WTC11 (cell line): ENCODE measurements around the gene ATG13. TPM values are rescaled to one million over a fixed set of nuclear protein-coding genes. Genes with fewer than 3 reads are reported as not detected.

Experiments used
- ATAC-seq: fragments of 200-7000 bp; cut with Tn5 transposase; 2 replicates; pipeline ENCODE4 v1.10.0; 2021; ENCODE audit warnings: mild to moderate bottlenecking, moderate library complexity
- CTCF ChIA-PET: fragments of 300-600 bp; sonication (Branson Sonifier 250); formaldehyde crosslinking; loops from one replicate; lab custom pipeline; 2021; ENCODE audit warnings: antibody characterized with exemption; lab: Charles Lee
- POLR2A ChIA-PET: fragments of 350-600 bp; sonication (Branson Sonifier 250); formaldehyde crosslinking; loops from one replicate; lab custom pipeline; 2021; ENCODE audit warnings: antibody characterized with exemption; lab: Charles Lee
- DNase-seq: peaks from one replicate; pipeline ENCODE4 v3.0.0; 2021; ENCODE audit warnings: low spot score
- H3K27ac Mint-ChIP-seq: 2 replicates; pipeline ENCODE4 v1.8.0; 2021; ENCODE audit warnings: mixed read lengths
- H3K27me3 Mint-ChIP-seq: 2 replicates; pipeline ENCODE4 v1.8.0; 2021; ENCODE audit warnings: low read depth, mild to moderate bottlenecking, moderate library complexity, mixed read lengths
- H3K36me3 Mint-ChIP-seq: 2 replicates; pipeline ENCODE4 v1.8.0; 2021; ENCODE audit warnings: mixed read lengths
- H3K4me1 Mint-ChIP-seq: 2 replicates; pipeline ENCODE4 v1.8.0; 2022; ENCODE audit warnings: mixed read lengths
- H3K4me3 Mint-ChIP-seq: 2 replicates; pipeline ENCODE4 v1.8.0; 2021; ENCODE audit warnings: mild to moderate bottlenecking, moderate library complexity, mixed read lengths
- H3K9me3 Mint-ChIP-seq: 2 replicates; pipeline ENCODE4 v1.8.0; 2021; ENCODE audit warnings: mixed read lengths
- ATF6 ChIP-seq: sonication (generic); formaldehyde crosslinking; IDR thresholded peaks from 2 replicates; pipeline ENCODE4 v1.8.1; 2023; ENCODE audit warnings: mild to moderate bottlenecking, missing genetic modification reagents
- CREB1 ChIP-seq: sonication (generic); formaldehyde crosslinking; IDR thresholded peaks from 2 replicates; pipeline ENCODE4 v1.8.0; 2023; ENCODE audit warnings: mild to moderate bottlenecking, missing genetic modification reagents
- EMX1 ChIP-seq: fragments of 250-450 bp; sonication (Bioruptor Pico); IDR thresholded peaks from 2 replicates; pipeline ENCODE4 v1.8.0; 2021; ENCODE audit warnings: mild to moderate bottlenecking
- ETV6 ChIP-seq: sonication (generic); formaldehyde crosslinking; IDR thresholded peaks from 2 replicates; pipeline ENCODE4 v1.8.1; 2022; ENCODE audit warnings: mild to moderate bottlenecking, missing genetic modification reagents
- FOXP4 ChIP-seq: sonication (generic); formaldehyde crosslinking; IDR thresholded peaks from 2 replicates; pipeline ENCODE4 v1.8.0; 2022; ENCODE audit warnings: mild to moderate bottlenecking, missing genetic modification reagents
- GRHL2 ChIP-seq: fragments of 250-450 bp; sonication (Bioruptor Pico); IDR thresholded peaks from 2 replicates; pipeline ENCODE4 v1.8.0; 2022; ENCODE audit warnings: mild to moderate bottlenecking, moderate library complexity; ENCODE audit not compliant: insufficient replicate concordance, severe bottlenecking
- HMGXB4 ChIP-seq: sonication (generic); formaldehyde crosslinking; IDR thresholded peaks from 2 replicates; pipeline ENCODE4 v1.8.1; 2023; ENCODE audit warnings: mild to moderate bottlenecking, moderate library complexity, missing genetic modification reagents
- IRF2 ChIP-seq: sonication (generic); formaldehyde crosslinking; IDR thresholded peaks from 2 replicates; pipeline ENCODE4 v1.8.0; 2022; ENCODE audit warnings: low read depth, missing genetic modification reagents, borderline replicate concordance
- MYBL2 ChIP-seq: sonication (generic); formaldehyde crosslinking; IDR thresholded peaks from 2 replicates; pipeline ENCODE4 v1.8.1; 2023; ENCODE audit warnings: mild to moderate bottlenecking, moderate library complexity, missing genetic modification reagents
- NR1H2 ChIP-seq: sonication (generic); formaldehyde crosslinking; IDR thresholded peaks from 2 replicates; pipeline ENCODE4 v1.9.0; 2021; ENCODE audit warnings: mild to moderate bottlenecking, moderate library complexity, missing genetic modification reagents
- PREB ChIP-seq: sonication (generic); formaldehyde crosslinking; IDR thresholded peaks from 2 replicates; pipeline ENCODE4 v1.8.1; 2022; ENCODE audit warnings: mild to moderate bottlenecking, missing genetic modification reagents, moderate library complexity, borderline replicate concordance
- STAT6 ChIP-seq: sonication (generic); formaldehyde crosslinking; conservative IDR thresholded peaks from 2 replicates; pipeline ENCODE4 v1.8.1; 2023; ENCODE audit warnings: mild to moderate bottlenecking, low read depth, missing genetic modification reagents, moderate library complexity
- TEAD4 ChIP-seq: sonication (generic); formaldehyde crosslinking; IDR thresholded peaks from 2 replicates; pipeline ENCODE4 v1.8.0; 2022; ENCODE audit warnings: mild to moderate bottlenecking, missing genetic modification reagents
- USF2 ChIP-seq: sonication (generic); formaldehyde crosslinking; IDR thresholded peaks from 2 replicates; pipeline ENCODE4 v1.8.1; 2023; ENCODE audit warnings: mild to moderate bottlenecking, missing genetic modification reagents, moderate library complexity
- ZNF121 ChIP-seq: sonication (generic); formaldehyde crosslinking; IDR thresholded peaks from 2 replicates; pipeline ENCODE4 v1.8.0; 2023; ENCODE audit warnings: missing genetic modification reagents
- ZNF138 ChIP-seq: sonication (generic); formaldehyde crosslinking; conservative IDR thresholded peaks from 2 replicates; pipeline ENCODE4 v1.8.1; 2022; ENCODE audit warnings: mild to moderate bottlenecking, moderate library complexity, missing genetic modification reagents
- ZNF219 ChIP-seq: sonication (generic); formaldehyde crosslinking; IDR thresholded peaks from 2 replicates; pipeline ENCODE4 v1.8.0; 2023; ENCODE audit warnings: missing genetic modification reagents, mild to moderate bottlenecking, borderline replicate concordance
- ZNF396 ChIP-seq: fragments of 250-450 bp; sonication (Bioruptor Pico); IDR thresholded peaks from 2 replicates; pipeline ENCODE4 v1.8.0; 2021; ENCODE audit warnings: mild to moderate bottlenecking, moderate library complexity, borderline replicate concordance
- ZNF423 ChIP-seq: fragments of 250-450 bp; sonication (Bioruptor Pico); IDR thresholded peaks from 2 replicates; pipeline ENCODE4 v2.1.2; 2022; ENCODE audit warnings: mild to moderate bottlenecking, moderate library complexity
- ZSCAN18 ChIP-seq: fragments of 250-450 bp; sonication (Bioruptor Pico); IDR thresholded peaks from 2 replicates; pipeline ENCODE4 v2.1.2; 2022; ENCODE audit warnings: mild to moderate bottlenecking, moderate library complexity
- total RNA-seq: library from RNA; stranded (reverse); gene quantifications from 3 replicates; pipeline ENCODE4 v1.2.3, GENCODE V29; 2021

ATG13 gene
- total RNA-seq, 1 experiment from 2014 or later = 85.4 TPM

- TF ChIP-seq STAT6 (CRISPR knock-in tag) = no peak
- no peak for TF ChIP-seq ZNF423 (CRISPR knock-in tag)
- TF ChIP-seq FOXP4 (CRISPR knock-in tag) = no peak
- TF ChIP-seq NR1H2 (CRISPR knock-in tag) = no peak
- no peak for TF ChIP-seq PREB
- no peak for TF ChIP-seq CREB1 (CRISPR knock-in tag)
- no peak for TF ChIP-seq ATF6 (CRISPR knock-in tag)
Measured at GRCh38 chr11:46597609-46598219, 19.6 kb upstream of the ATG13 start (continued).

GRCh38 chr11:46599340-46600193, 17.8 kb upstream of the ATG13 start:
- no peaks in the 10 kb centered on the region for H3K36me3 Mint-ChIP-seq
- POLR2A ChIA-PET = interaction anchor here (0.6 kb wide), 1 partner anchor 121 kb away, joined by 4 read pairs; no protein-coding TSS in a partner anchor
- CTCF ChIA-PET = interaction anchor here (0.7 to 1.7 kb wide), 4 partner anchors 10 to 154 kb away, joined by 3 to 4 read pairs (median 4); no protein-coding TSS in a partner anchor
- TF ChIP-seq ATF6 (CRISPR knock-in tag) = no peak
- no peak for TF ChIP-seq ZNF138
- TF ChIP-seq TEAD4 (CRISPR knock-in tag) = no peak
- TF ChIP-seq ZNF121 (CRISPR knock-in tag) = no peak
- no peak for TF ChIP-seq MYBL2 (CRISPR knock-in tag)
- TF ChIP-seq IRF2 (CRISPR knock-in tag) = no peak
- TF ChIP-seq GRHL2 (CRISPR knock-in tag) = no peak
- no peak for TF ChIP-seq ETV6
- no peak for TF ChIP-seq USF2 (CRISPR knock-in tag)
- TF ChIP-seq ZNF219 = no peak
- no peak for TF ChIP-seq EMX1
- TF ChIP-seq ZSCAN18 (CRISPR knock-in tag) = no peak
- no peak for TF ChIP-seq HMGXB4 (CRISPR knock-in tag)
- TF ChIP-seq ZNF396 (CRISPR knock-in tag) = no peak

More at GRCh38 chr11:46599340-46600193, 17.8 kb upstream of the ATG13 start:
- no peak overlapping the region for H3K4me3 Mint-ChIP-seq
- ATAC-seq (no peak), DNase-seq (no peak)
- no peaks in the 10 kb centered on the region for H3K27me3 Mint-ChIP-seq
- no peak overlapping the region for H3K27ac Mint-ChIP-seq
- peaks cover 1% of the 10 kb centered on the region for H3K4me1 Mint-ChIP-seq
- no peaks in the 10 kb centered on the region for H3K9me3 Mint-ChIP-seq
